KBM-7 (cell line): Measurements from ENCODE around the gene DEPDC5.
A peak's percentile ranks its signal among the peaks of the same experiment; 100 is the strongest.

Experiments used
- DNase-seq: peaks from one replicate; pipeline ENCODE4 v3.0.0-alpha.2; 2015
- in situ Hi-C: fragments of 300-500 bp; cut with MboI; formaldehyde crosslinking; loops from 2 replicates; pipeline ENCODE4 v1.14.3; 2020; ENCODE audit warnings: low sequenced_read_pairs, low pct_unique_long_range_greater_than_20kb, mixed read lengths

Gene DEPDC5

GRCh38 chr22:31909977-31910376 lies 156.2 kb downstream of the DEPDC5 start:
- in situ Hi-C loops: no loop called here
- DNase-seq: no peak

- DNase-seq: no peak
- in situ Hi-C loops: no loop called here
Observed at GRCh38 chr22:31911565-31912406, 158.0 kb downstream of the DEPDC5 start.

- in situ Hi-C loops: no loop called here
- DNase-seq: no peak
Observed at GRCh38 chr22:31912407-31912743, 158.6 kb downstream of the DEPDC5 start.

- DNase-seq: no peak
- in situ Hi-C loops: no loop called here
Observed at GRCh38 chr22:31915586-31915985, 161.8 kb downstream of the DEPDC5 start.

- in situ Hi-C loops: no loop called here
- no peak for DNase-seq
Observed at GRCh38 chr22:31917227-31917921, 163.6 kb downstream of the DEPDC5 start.

GRCh38 chr22:31919730-31920129 lies 165.9 kb downstream of the DEPDC5 start:
- no peak for DNase-seq
- in situ Hi-C loops: no loop called here

GRCh38 chr22:31920306-31920705 lies 166.5 kb downstream of the DEPDC5 start:
- in situ Hi-C loops: no loop called here
- no peak for DNase-seq

- no peak for DNase-seq
- in situ Hi-C loops: no loop called here
Observed at GRCh38 chr22:31921106-31921505, 167.3 kb downstream of the DEPDC5 start.

- no peak for DNase-seq
- in situ Hi-C loops: no loop called here
Observed at GRCh38 chr22:31922534-31922933, 168.7 kb downstream of the DEPDC5 start.

GRCh38 chr22:31923136-31923535 lies 169.3 kb downstream of the DEPDC5 start:
- DNase-seq: peak; percentile 71
- in situ Hi-C loops: no loop called here

- in situ Hi-C loops: no loop called here
- no peak for DNase-seq
Observed at GRCh38 chr22:31923747-31924146, 169.9 kb downstream of the DEPDC5 start.

- in situ Hi-C loops: no loop called here
- no peak for DNase-seq
Observed at GRCh38 chr22:31925056-31925455, 171.2 kb downstream of the DEPDC5 start.

- in situ Hi-C loops: no loop called here
- no peak for DNase-seq
Observed at GRCh38 chr22:31926024-31926423, 172.2 kb downstream of the DEPDC5 start.

- in situ Hi-C loops: no loop called here
- DNase-seq: no peak
Observed at GRCh38 chr22:31926969-31927368, 173.2 kb downstream of the DEPDC5 start.

GRCh38 chr22:31927562-31927961 lies 173.7 kb downstream of the DEPDC5 start:
- in situ Hi-C loops: no loop called here
- DNase-seq: no peak

- in situ Hi-C loops: no loop called here
- no peak for DNase-seq
Observed at GRCh38 chr22:31929167-31929930, 175.5 kb downstream of the DEPDC5 start.

- DNase-seq: no peak
- in situ Hi-C loops: no loop called here
Observed at GRCh38 chr22:31932863-31933262, 179.0 kb downstream of the DEPDC5 start.

GRCh38 chr22:31933406-31933805 lies 179.6 kb downstream of the DEPDC5 start:
- no peak for DNase-seq
- in situ Hi-C loops: no loop called here

- in situ Hi-C loops: no loop called here
- no peak for DNase-seq
Observed at GRCh38 chr22:31933816-31934482, 180.1 kb downstream of the DEPDC5 start.
